BLaER1 (cell line): ENCODE data around the gene LRRFIP1.

Experiments used
- H3K27ac ChIP-seq: shearing (Covaris generic); formaldehyde crosslinking; 2 replicates; pipeline ENCODE4 v1.8.1; 2022
- H3K27me3 ChIP-seq: shearing (Covaris generic); formaldehyde crosslinking; 2 replicates; pipeline ENCODE4 v1.8.1; 2022
- H3K36me3 ChIP-seq: shearing (Covaris generic); formaldehyde crosslinking; 2 replicates; pipeline ENCODE4 v1.8.1; 2022
- H3K4me1 ChIP-seq: shearing (Covaris generic); formaldehyde crosslinking; 2 replicates; pipeline ENCODE4 v1.8.1; 2022
- H3K4me2 ChIP-seq: shearing (Covaris generic); formaldehyde crosslinking; 2 replicates; pipeline ENCODE4 v1.8.1; 2022
- H3K4me3 ChIP-seq: shearing (Covaris generic); formaldehyde crosslinking; 2 replicates; pipeline ENCODE4 v1.8.1; 2022
- H3K9ac ChIP-seq: shearing (Covaris generic); formaldehyde crosslinking; 2 replicates; pipeline ENCODE4 v1.8.1; 2022
- H3K9me3 ChIP-seq: shearing (Covaris generic); formaldehyde crosslinking; 2 replicates; pipeline ENCODE4 v1.8.1; 2022
- H4K20me1 ChIP-seq: shearing (Covaris generic); formaldehyde crosslinking; 2 replicates; pipeline ENCODE4 v1.8.1; 2022
- Cebpa-rat ChIP-seq: shearing (Covaris generic); IDR thresholded peaks from 2 replicates; pipeline ENCODE4 v1.8.1; 2022

LRRFIP1 gene

GRCh38 chr2:237698358-237698694 lies 70.9 kb downstream of the LRRFIP1 start:
- peaks cover 97% of the 10 kb centered on the region for H3K4me1 ChIP-seq
- peak overlapping the region; percentile 78; the same call in 1 of the 2 replicates for H3K4me3 ChIP-seq
- peak overlapping the region; percentile 98 for H3K4me2 ChIP-seq
- peak overlapping the region; percentile 87 for H3K27ac ChIP-seq
- H3K36me3 ChIP-seq: no peaks in the 10 kb centered on the region
- no peaks in the 10 kb centered on the region for H3K27me3 ChIP-seq
- H3K9ac ChIP-seq: peak overlapping the region; percentile 59; the same call in 1 of the 2 replicates
- no peak for TF ChIP-seq Cebpa-rat
- H3K9me3 ChIP-seq: no peaks in the 10 kb centered on the region
- H4K20me1 ChIP-seq: peaks cover 99% of the 10 kb centered on the region

- no peak for TF ChIP-seq Cebpa-rat
- Histone ChIP-seq H3K4me1 (peaks cover 100% of the 10 kb centered on the region), H3K9ac (peak overlapping the region; percentile 75), H3K9me3 (no peaks in the 10 kb centered on the region), H4K20me1 (peaks cover 99% of the 10 kb centered on the region), H3K4me3 (peak overlapping the region; percentile 52), H3K27ac (peak overlapping the region; percentile 82), H3K27me3 (no peaks in the 10 kb centered on the region), H3K4me2 (peak overlapping the region; percentile 98), H3K36me3 (peaks cover 5% of the 10 kb centered on the region)
Measured at GRCh38 chr2:237699870-237700511, 72.6 kb downstream of the LRRFIP1 start.

GRCh38 chr2:237700512-237701032 lies 73.2 kb downstream of the LRRFIP1 start:
- Histone ChIP-seq H3K36me3 (peaks cover 11% of the 10 kb centered on the region), H3K9ac (peak overlapping the region; percentile 75), H4K20me1 (peaks cover 99% of the 10 kb centered on the region), H3K4me1 (peaks cover 100% of the 10 kb centered on the region), H3K4me3 (peak overlapping the region; percentile 52), H3K27ac (peak overlapping the region; percentile 82), H3K4me2 (peak overlapping the region; percentile 98), H3K9me3 (no peaks in the 10 kb centered on the region), H3K27me3 (no peaks in the 10 kb centered on the region)
- TF ChIP-seq Cebpa-rat: no peak

- Histone ChIP-seq H3K9me3 (no peaks in the 10 kb centered on the region), H3K36me3 (peaks cover 17% of the 10 kb centered on the region), H3K9ac (peak overlapping the region; percentile 75), H3K27me3 (no peaks in the 10 kb centered on the region), H3K27ac (peak overlapping the region; percentile 82), H4K20me1 (peaks cover 100% of the 10 kb centered on the region), H3K4me3 (peak overlapping the region; percentile 52), H3K4me1 (peaks cover 100% of the 10 kb centered on the region), H3K4me2 (peak overlapping the region; percentile 98)
- no peak for TF ChIP-seq Cebpa-rat
Measured at GRCh38 chr2:237701033-237701858, 73.9 kb downstream of the LRRFIP1 start.

- TF ChIP-seq Cebpa-rat: no peak
- Histone ChIP-seq H3K4me2 (peak overlapping the region; percentile 98), H3K27ac (peak overlapping the region; percentile 82), H3K4me3 (peak overlapping the region; percentile 52), H3K9me3 (no peaks in the 10 kb centered on the region), H3K9ac (peak overlapping the region; percentile 75), H4K20me1 (peaks cover 100% of the 10 kb centered on the region), H3K4me1 (peaks cover 100% of the 10 kb centered on the region), H3K27me3 (no peaks in the 10 kb centered on the region), H3K36me3 (peaks cover 24% of the 10 kb centered on the region)
Measured at GRCh38 chr2:237701859-237702390, 74.5 kb downstream of the LRRFIP1 start.

GRCh38 chr2:237702441-237703391 lies 75.3 kb downstream of the LRRFIP1 start:
- TF ChIP-seq Cebpa-rat: no peak
- peak overlapping the region; percentile 82 for H3K27ac ChIP-seq
- peaks cover 97% of the 10 kb centered on the region for H3K4me1 ChIP-seq

GRCh38 chr2:237704501-237705434 lies 77.4 kb downstream of the LRRFIP1 start:
- no peaks in the 10 kb centered on the region for H3K27me3 ChIP-seq
- H4K20me1 ChIP-seq: peaks cover 100% of the 10 kb centered on the region
- no peak overlapping the region for H3K4me3 ChIP-seq
- no peaks in the 10 kb centered on the region for H3K9me3 ChIP-seq
- no peak for TF ChIP-seq Cebpa-rat
- H3K9ac ChIP-seq: no peak overlapping the region
- peak overlapping the region; percentile 36; the same call in 1 of the 2 replicates for H3K27ac ChIP-seq
- peak overlapping the region; percentile 98 for H3K4me2 ChIP-seq
- H3K36me3 ChIP-seq: peaks cover 53% of the 10 kb centered on the region
- H3K4me1 ChIP-seq: peaks cover 76% of the 10 kb centered on the region

More at GRCh38 chr2:237702441-237703391, 75.3 kb downstream of the LRRFIP1 start:
- peaks cover 100% of the 10 kb centered on the region for H4K20me1 ChIP-seq
- H3K4me2 ChIP-seq: peak overlapping the region; percentile 98
- peak overlapping the region; percentile 75 for H3K9ac ChIP-seq
- peaks cover 32% of the 10 kb centered on the region for H3K36me3 ChIP-seq
- peak overlapping the region; percentile 52 for H3K4me3 ChIP-seq
- H3K27me3 ChIP-seq: no peaks in the 10 kb centered on the region
- no peaks in the 10 kb centered on the region for H3K9me3 ChIP-seq

GRCh38 chr2:237706257-237706656 lies 78.9 kb downstream of the LRRFIP1 start:
- H3K9me3 ChIP-seq: no peaks in the 10 kb centered on the region
- H3K36me3 ChIP-seq: peaks cover 68% of the 10 kb centered on the region
- TF ChIP-seq Cebpa-rat: no peak
- H3K4me1 ChIP-seq: peaks cover 62% of the 10 kb centered on the region
- peak overlapping the region; percentile 21; the same call in 1 of the 2 replicates for H3K4me2 ChIP-seq
- H3K4me3 ChIP-seq: no peak overlapping the region
- peaks cover 100% of the 10 kb centered on the region for H4K20me1 ChIP-seq
- peak overlapping the region; percentile 36 for H3K27ac ChIP-seq
- no peaks in the 10 kb centered on the region for H3K27me3 ChIP-seq
- H3K9ac ChIP-seq: no peak overlapping the region
